Measurements from ENCODE around the gene UGT2B17. TPM values are rescaled to one million over a fixed set of nuclear protein-coding genes. Genes with fewer than 3 reads are reported as not detected.
"Not testable (repeated sequence)": the region's sequence is repeated elsewhere in the genome, so short reads cannot be mapped to it uniquely, and the experiment has no call there.

UGT2B17 gene
- total RNA-seq, 2 donors from 2014 or later: not detected

DNA sequence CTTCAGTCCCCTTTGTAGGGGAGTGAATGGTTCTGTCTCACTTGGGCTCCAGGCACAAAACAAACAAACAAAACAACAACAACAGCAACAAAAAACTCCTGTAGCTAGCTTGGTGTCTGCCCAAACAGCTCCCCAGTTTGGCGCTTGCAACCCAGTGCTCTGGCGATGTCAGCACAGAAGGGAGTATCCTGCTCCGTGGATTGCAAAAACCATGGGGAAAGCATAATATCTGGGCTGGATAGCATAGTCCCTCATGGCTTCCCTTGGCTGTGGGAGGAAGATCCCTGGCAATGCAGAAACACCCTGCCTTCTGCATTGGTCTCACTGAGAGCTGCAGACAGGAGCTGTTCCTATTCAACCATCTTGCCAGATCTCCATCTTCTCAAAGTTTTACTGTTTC, 39.7 kb downstream of the UGT2B17 start:
- H3K4me3 ChIP-seq (ENCODE audit: low read length): no peak overlapping the region
- TF ChIP-seq, protein P1, sequence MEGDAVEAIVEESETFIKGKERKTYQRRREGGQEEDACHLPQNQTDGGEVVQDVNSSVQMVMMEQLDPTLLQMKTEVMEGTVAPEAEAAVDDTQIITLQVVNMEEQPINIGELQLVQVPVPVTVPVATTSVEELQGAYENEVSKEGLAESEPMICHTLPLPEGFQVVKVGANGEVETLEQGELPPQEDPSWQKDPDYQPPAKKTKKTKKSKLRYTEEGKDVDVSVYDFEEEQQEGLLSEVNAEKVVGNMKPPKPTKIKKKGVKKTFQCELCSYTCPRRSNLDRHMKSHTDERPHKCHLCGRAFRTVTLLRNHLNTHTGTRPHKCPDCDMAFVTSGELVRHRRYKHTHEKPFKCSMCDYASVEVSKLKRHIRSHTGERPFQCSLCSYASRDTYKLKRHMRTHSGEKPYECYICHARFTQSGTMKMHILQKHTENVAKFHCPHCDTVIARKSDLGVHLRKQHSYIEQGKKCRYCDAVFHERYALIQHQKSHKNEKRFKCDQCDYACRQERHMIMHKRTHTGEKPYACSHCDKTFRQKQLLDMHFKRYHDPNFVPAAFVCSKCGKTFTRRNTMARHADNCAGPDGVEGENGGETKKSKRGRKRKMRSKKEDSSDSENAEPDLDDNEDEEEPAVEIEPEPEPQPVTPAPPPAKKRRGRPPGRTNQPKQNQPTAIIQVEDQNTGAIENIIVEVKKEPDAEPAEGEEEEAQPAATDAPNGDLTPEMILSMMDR (conservative IDR thresholded peaks at IDR 0.05): no peak
- H3K27me3 Mint-ChIP-seq (ENCODE audit: insufficient read depth): no peaks in the 10 kb centered on the region
- no peak for DNase-seq
- H3K27ac ChIP-seq (ENCODE audit: low read depth, low read length): no peak overlapping the region
- H3K9me3 ChIP-seq (ENCODE audit: control insufficient read depth, low read length): no peaks in the 10 kb centered on the region
- H3K9me3 Mint-ChIP-seq: no peaks in the 10 kb centered on the region
- no peaks in the 10 kb centered on the region for H3K4me1 Mint-ChIP-seq
- no peak overlapping the region for H3K4me3 Mint-ChIP-seq
- no peaks in the 10 kb centered on the region for H3K4me1 ChIP-seq (ENCODE audit: control insufficient read depth, insufficient read depth, low read length)
- H3K9ac ChIP-seq (ENCODE audit: extremely low read depth, low read length, poor library complexity, severe bottlenecking): no peak overlapping the region
- H3K36me3 Mint-ChIP-seq (ENCODE audit: low read depth): no peaks in the 10 kb centered on the region
- WGBS, 2 experiments (ENCODE audit: insufficient coverage in 1 of 2, insufficient read length in 1 of 2): 83 to 92% methylated on average over 3 of the region's 3 CpGs
- H3K27me3 ChIP-seq (ENCODE audit: control insufficient read depth, insufficient read depth, low read length, poor library complexity, severe bottlenecking): no peaks in the 10 kb centered on the region
- H3K27ac Mint-ChIP-seq: no peak overlapping the region
- no peaks in the 10 kb centered on the region for H3K36me3 ChIP-seq (ENCODE audit: control insufficient read depth, insufficient read depth, low read length)

DNA sequence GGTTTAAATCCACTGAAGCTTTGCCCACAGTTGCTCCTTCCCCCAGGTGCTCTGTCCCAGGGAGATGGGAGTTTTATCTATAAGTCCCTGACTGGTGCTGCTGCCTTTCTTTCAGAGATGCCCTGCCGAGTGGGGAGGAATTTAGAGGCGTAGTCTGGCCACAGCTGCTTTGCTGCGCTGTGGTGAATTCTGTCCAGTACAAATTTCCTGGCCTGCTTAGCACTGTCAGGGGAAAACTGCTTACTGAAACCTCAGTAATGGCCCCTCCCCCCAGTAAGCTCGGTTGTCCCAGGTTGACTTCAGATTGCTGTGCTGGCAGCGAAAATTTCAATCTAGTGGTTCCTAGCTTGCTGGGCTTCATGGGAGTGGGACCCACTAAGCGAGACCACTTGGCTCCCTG, 40.1 kb downstream of the UGT2B17 start:
- no peaks in the 10 kb centered on the region for H3K36me3 ChIP-seq (ENCODE audit: control insufficient read depth, insufficient read depth, low read length)
- no peak overlapping the region for H3K27ac Mint-ChIP-seq
- TF ChIP-seq, protein P1 (conservative IDR thresholded peaks at IDR 0.05): no peak
- no peaks in the 10 kb centered on the region for H3K27me3 ChIP-seq (ENCODE audit: control insufficient read depth, insufficient read depth, low read length, poor library complexity, severe bottlenecking)
- H3K9ac ChIP-seq (ENCODE audit: extremely low read depth, low read length, poor library complexity, severe bottlenecking): no peak overlapping the region
- no peaks in the 10 kb centered on the region for H3K27me3 Mint-ChIP-seq (ENCODE audit: insufficient read depth)
- WGBS, 2 experiments (ENCODE audit: insufficient coverage in 1 of 2, insufficient read length in 1 of 2): 92 to 94% methylated on average over 3 to 6 of the region's 6 CpGs
- DNase-seq: no peak
- H3K4me3 Mint-ChIP-seq: no peak overlapping the region
- H3K4me1 ChIP-seq (ENCODE audit: control insufficient read depth, insufficient read depth, low read length): no peaks in the 10 kb centered on the region
- no peak overlapping the region for H3K4me3 ChIP-seq (ENCODE audit: low read length)
- no peaks in the 10 kb centered on the region for H3K9me3 ChIP-seq (ENCODE audit: control insufficient read depth, low read length)
- H3K9me3 Mint-ChIP-seq: no peaks in the 10 kb centered on the region
- H3K27ac ChIP-seq (ENCODE audit: low read depth, low read length): no peak overlapping the region
- no peaks in the 10 kb centered on the region for H3K36me3 Mint-ChIP-seq (ENCODE audit: low read depth)
- H3K4me1 Mint-ChIP-seq: no peaks in the 10 kb centered on the region

DNA sequence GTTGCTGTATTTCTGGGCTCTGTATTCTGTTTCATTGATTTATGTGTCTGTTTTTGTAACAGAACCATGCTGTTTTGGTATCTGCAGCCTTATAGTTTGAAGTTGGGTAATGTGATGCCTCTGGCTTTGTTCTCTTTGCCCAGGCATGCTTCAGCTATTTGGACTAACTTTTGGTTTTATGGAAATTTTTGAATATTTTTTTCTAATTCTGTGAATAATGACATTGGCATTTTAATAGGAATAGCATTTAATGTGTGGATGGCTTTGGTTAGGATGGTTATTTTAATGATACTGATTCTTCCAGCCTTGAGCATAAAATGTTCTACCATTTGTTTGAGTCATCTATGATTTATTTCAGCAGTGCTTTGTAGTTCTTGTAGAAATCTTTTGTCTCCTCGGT, 53.9 kb downstream of the UGT2B17 start:
- 50% methylated on average over 1 of the region's 1 CpG; no CpG with 5 or more reads in 1 of the 2 experiments for WGBS, 2 experiments (ENCODE audit: insufficient coverage in 1 of 2, insufficient read length in 1 of 2)
- not testable (repeated sequence) for H3K27me3 Mint-ChIP-seq (ENCODE audit: insufficient read depth); H3K4me3 Mint-ChIP-seq; H3K36me3 ChIP-seq (ENCODE audit: control insufficient read depth, insufficient read depth, low read length); H3K4me1 Mint-ChIP-seq; H3K9ac ChIP-seq (ENCODE audit: extremely low read depth, low read length, poor library complexity, severe bottlenecking); H3K27ac ChIP-seq (ENCODE audit: low read depth, low read length); DNase-seq; H3K27me3 ChIP-seq (ENCODE audit: control insufficient read depth, insufficient read depth, low read length, poor library complexity, severe bottlenecking); H3K4me1 ChIP-seq (ENCODE audit: control insufficient read depth, insufficient read depth, low read length); H3K4me3 ChIP-seq (ENCODE audit: low read length); H3K9me3 Mint-ChIP-seq; H3K9me3 ChIP-seq (ENCODE audit: control insufficient read depth, low read length); H3K36me3 Mint-ChIP-seq (ENCODE audit: low read depth); H3K27ac Mint-ChIP-seq

DNA sequence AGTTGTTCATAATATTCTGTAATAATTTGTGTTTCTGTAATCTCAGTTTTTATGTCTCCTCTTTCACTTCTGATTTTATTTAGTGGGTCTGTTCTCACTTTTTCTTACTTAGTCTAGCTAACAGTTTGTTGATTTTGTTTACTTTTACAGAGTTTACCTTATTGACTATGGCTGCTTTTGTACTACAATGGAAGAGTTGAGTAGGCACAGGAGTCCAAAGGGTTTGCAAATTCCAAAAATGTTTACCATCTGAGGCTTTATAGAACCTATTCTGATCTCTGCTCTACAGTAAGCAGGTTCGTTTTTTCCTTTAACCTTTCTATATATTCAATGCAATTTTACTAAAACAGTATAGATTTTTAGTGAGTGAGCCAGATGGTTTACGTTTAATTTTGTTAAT, 55.1 kb downstream of the UGT2B17 start:
- Histone ChIP-seq H3K4me1 (ENCODE audit: control insufficient read depth, insufficient read depth, low read length) (no peaks in the 10 kb centered on the region), H3K36me3 (ENCODE audit: control insufficient read depth, insufficient read depth, low read length) (no peaks in the 10 kb centered on the region), H3K9me3 (ENCODE audit: control insufficient read depth, low read length) (no peaks in the 10 kb centered on the region), H3K4me3 (ENCODE audit: low read length) (no peak overlapping the region), H3K9ac (ENCODE audit: extremely low read depth, low read length, poor library complexity, severe bottlenecking) (no peak overlapping the region), H3K27me3 (ENCODE audit: control insufficient read depth, insufficient read depth, low read length, poor library complexity, severe bottlenecking) (no peaks in the 10 kb centered on the region), H3K27ac (ENCODE audit: low read depth, low read length) (no peak overlapping the region)
- no peaks in the 10 kb centered on the region for H3K9me3 Mint-ChIP-seq
- no peaks in the 10 kb centered on the region for H3K36me3 Mint-ChIP-seq (ENCODE audit: low read depth)
- H3K27ac Mint-ChIP-seq: no peak overlapping the region
- no peak overlapping the region for H3K4me3 Mint-ChIP-seq
- no peaks in the 10 kb centered on the region for H3K4me1 Mint-ChIP-seq
- TF ChIP-seq, protein P1 (conservative IDR thresholded peaks at IDR 0.05): no peak
- WGBS, 2 experiments (ENCODE audit: insufficient coverage in 1 of 2, insufficient read length in 1 of 2): 83% methylated on average over 1 of the region's 2 CpGs; no CpG with 5 or more reads in 1 of the 2 experiments
- no peak for DNase-seq
- H3K27me3 Mint-ChIP-seq (ENCODE audit: insufficient read depth): no peaks in the 10 kb centered on the region
